HG03439 (cell line): ENCODE results near the gene MAEA.

Experiments
- ATAC-seq: cut with Tn5 transposase; IDR thresholded peaks from one replicate; pipeline ENCODE4 v1.9.1; 2021; ENCODE audit warnings: mild to moderate bottlenecking, moderate library complexity; ENCODE audit not compliant: unreplicated experiment

MAEA gene

GRCh38 chr4:1249731-1250526 is 39.8 kb upstream of the MAEA start:
- peak; percentile 9 for ATAC-seq

GRCh38 chr4:1250527-1250812 is 39.2 kb upstream of the MAEA start:
- no peak for ATAC-seq

DNA sequence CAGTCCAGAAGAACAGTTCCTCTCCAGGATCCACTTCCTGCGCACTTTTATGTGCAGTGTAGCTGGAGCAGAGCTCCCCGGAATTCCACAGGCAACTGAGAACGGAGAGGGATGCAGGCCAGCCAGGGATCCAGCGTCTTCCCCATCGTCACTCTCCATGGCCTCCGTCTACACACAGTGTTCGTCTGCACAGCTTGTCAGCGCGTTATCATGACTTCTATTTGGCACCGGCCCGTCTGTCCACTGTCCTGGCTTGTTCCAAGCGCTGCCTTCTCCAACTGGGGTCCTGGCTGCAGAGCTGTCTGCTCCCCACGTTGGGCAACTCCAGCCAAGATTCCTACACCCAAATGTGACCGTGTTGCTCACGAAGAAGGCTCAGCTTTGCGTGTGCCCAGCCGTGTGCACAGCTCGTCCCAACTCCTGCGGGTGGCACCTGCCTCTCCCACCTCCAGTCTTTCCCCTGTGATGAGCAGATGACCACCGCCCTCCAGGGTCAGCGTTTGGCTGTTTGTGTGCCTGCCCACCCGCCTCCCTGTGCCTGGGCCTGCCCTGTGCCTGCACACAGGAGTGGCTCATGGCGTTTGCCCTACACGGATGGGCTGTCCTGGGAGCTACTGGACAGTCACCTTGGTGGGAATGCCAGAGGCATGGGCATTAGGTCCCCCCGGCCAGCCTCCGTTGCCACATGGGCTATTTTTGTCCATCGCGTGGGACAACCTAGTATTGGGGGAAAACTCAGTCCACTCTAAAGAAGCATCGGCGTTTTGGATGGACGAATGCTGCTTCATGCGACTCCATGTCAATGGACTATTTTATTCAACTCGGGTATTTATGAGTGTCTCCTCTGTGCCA is 38.5 kb upstream of the MAEA start:
- ATAC-seq: no peak

DNA sequence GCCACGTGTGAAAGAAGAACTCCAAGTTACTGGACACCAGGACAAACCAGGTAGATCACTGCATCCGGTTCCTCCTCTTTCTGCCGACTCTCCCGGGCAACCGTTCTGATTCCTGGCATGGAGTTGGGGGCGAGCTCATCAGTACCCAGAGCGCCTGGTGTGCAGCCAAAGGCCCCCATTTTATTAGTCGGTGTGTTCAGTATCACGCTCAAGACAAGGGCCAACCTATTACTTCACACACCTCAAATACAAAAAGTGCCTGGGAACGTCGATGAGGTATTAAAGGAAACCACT is 38.0 kb upstream of the MAEA start:
- no peak for ATAC-seq

- ATAC-seq: no peak
These were observed 36.7 kb upstream of the MAEA start for GRCh38 chr4:1252928-1253492.

DNA sequence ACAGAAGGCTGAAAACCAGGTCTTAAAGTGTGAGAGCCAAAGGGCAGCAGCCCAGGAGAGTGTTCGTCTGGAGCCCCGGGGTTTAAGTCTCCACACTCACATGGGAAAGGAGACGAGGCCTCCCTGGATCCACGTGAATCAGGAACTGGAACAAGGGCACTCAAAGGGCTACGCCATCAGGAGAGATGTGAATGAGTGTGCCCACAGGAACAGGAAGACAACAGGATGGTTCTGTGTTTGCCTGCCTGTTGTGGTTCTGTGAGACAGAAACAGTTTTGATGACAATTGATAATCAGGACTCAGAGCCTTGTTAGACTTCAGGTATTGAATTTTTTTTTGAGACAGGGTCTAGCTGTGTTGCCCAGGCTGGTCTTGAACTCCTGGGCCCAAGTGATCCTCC is 35.9 kb upstream of the MAEA start:
- ATAC-seq: no peak

DNA sequence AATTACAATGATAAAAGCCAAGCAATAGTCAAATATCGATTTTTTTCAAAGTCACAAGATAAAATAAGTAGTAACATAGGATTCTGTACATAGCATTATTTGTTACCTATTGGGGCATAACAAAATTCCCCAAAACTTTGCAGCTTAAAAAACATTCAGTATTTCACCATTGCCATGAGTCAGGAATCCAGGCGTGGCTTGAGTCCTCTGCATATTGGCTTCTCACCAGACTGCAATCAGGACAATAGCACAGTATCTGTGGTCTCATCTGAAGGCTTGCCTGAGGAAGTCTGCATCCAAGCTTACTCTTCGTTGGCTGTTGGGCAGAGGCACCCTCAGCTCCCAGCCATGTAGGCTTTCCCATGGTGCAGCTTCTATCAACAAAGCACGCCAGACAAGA is 34.5 kb upstream of the MAEA start:
- ATAC-seq: no peak

DNA sequence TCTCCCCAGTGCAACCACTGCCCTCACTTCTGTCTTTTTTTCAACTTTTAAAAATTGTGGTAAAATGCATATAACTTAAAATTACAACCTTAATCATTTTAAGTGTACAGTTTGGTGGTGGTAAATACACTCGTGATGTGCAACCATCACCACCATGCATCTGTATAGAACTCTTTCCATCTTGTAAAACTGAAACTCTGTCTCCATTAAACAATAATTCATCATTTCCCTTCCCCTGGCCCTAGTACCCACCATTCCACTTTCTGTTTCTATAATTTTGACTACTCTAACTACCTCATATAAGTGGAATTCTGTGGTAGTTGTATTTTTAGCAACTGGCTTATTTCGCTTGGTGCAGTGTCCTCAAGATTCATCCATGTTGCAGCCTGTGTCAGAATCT is 34.0 kb upstream of the MAEA start:
- ATAC-seq: no peak

DNA sequence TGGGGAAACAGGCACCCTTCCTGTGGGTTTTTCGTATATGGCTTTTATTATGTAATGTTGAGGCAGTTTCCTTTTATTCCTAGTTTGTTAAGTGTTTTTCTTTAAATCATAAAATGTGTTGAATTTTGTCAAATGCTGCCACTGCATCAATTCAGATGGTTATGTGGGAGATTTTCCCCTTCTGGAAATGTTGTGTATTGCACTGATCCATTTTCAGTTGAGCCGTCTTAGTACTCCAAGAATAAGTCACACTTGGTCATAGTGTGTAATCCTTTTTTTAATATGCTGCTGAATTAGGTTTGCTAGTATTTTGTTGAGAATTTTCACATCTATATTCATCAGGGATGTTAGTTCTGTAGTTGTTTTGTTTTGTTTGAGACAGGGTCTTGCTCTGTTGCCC is 31.2 kb upstream of the MAEA start:
- no peak for ATAC-seq

DNA sequence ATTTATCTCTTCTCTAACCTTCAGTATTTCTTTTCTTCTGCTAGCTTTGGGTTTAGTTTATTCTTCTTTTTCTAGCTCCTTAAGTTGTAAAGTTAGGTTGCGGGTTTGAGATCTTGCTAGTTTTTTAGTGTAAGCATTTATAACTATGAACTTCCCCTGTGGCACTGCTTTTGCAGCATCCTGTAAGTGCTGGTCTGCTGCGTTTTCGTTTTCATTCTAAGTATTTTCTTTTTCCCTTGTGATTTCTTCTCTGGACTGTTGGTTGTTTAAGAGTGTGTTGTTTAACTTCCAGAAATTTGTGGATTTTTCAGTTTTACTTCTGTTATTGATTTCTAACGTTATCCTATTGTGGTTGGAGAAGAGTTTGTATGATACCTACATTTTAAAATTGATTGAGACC is 29.7 kb upstream of the MAEA start:
- no peak for ATAC-seq

DNA sequence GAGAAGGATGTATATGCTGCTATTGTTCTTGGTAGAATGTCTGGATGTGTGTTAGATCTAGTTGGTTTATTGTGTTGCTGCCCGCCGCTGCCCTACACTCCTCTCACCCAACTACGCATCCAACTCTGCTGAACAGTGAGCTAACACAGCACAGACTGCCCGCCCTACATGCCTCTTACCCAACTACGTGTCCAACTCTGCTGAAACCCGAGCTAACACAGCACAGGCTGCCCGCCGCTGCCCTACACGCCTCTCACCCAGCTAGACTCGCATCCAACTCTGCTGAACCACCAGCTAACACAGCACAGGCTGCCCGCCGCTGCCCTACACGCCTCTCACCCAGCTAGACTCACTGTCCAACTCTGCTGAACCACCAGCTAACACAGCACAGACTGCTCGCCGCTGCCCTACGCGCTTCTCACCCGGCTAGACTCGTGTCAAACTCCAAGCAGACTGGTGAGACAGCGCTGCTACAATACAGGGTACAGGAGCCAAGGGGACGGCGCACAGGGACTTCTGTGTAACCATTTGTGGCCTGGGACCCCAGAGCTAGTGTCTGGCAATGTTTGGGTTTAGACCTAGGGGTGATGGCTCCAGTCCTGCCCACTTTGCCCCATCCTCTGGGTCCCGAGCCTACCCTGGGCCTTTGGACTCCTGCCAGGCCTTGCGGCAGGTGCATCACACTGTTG is 29.1 kb upstream of the MAEA start:
- ATAC-seq: no peak

DNA sequence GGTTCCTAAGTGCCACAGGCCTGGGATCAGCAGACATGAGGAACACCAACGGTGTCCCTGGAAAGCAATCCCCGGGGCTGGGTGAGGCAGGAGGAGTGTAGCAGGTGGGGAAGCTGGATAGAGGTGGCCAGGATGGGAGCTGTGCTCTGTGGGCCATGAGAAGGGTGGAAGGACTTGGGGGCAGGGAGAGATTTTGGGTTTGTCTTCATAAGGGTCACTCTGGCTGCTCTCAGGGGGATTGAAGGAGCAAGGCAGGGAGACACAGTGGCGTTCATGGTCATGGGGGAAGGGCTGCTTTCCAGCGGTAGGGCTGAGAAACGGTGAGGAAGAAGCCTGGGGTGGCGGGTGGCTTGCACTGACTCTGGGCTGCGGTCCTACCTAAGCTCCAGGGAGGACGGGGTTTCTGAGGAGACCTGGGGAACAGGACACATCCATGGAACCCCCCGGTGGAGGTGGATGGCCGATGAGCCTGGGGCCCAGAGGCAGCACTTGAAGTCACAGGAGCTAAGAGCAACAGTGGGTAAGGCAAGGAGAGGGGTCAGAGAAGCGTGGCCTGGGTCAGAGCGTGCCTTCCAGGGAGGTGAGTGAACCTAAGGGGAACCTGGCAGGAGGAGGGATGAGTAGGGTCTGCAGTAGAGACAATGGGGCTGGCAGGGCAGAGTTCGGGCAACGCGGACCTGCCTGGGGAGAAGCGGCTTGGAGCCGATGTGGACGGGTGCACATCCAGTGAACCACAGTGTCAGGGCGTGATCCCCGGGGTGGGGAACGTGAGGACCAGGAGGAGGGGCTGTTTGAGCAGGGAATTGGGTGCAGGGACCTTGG is 28.4 kb upstream of the MAEA start:
- no peak for ATAC-seq

DNA sequence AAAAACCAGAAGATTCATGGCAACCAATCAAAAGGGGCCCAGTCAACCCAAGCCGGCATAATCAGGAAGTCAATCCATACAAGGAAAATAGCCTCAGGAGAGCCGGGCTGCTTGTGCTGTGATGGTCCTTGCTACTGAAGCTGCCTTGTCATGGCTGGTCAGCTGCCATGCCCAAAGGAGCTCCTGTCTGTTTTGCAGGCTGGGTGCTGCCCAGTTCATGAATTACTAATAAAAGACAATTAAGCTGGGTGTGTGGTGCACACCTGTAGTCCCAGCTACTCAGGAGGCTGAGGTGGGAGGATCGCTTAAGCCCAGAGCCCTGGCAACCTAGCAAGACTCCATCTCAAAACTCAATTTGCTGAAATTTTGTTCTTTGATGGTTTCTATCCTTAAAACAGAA is 24.7 kb upstream of the MAEA start:
- ATAC-seq: no peak

GRCh38 chr4:1265351-1265750 is 24.3 kb upstream of the MAEA start:
- no peak for ATAC-seq

GRCh38 chr4:1266881-1267763 is 22.6 kb upstream of the MAEA start:
- no peak for ATAC-seq

GRCh38 chr4:1269209-1269608 is 20.5 kb upstream of the MAEA start:
- no peak for ATAC-seq

- no peak for ATAC-seq
These were observed 18.0 kb upstream of the MAEA start for GRCh38 chr4:1271686-1272085.

DNA sequence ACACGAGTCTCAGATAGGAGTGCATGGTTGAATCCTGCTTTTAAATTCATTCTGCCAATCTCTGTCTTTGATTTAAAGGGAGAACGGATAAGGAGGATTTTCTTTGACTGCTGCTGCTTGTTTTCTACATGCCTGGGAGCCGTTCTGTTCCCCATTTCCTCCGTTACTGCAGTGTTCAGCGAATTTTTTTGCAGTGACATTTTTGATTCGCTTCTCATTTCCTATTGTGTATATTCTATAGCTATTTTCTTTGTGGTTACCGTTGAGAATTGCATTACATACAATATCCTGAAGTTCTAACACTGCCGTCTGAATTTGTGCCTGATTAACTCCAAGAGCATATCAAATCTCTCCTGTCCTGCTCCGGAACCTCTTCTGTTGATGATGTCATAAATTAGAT is 14.8 kb upstream of the MAEA start:
- no peak for ATAC-seq

DNA sequence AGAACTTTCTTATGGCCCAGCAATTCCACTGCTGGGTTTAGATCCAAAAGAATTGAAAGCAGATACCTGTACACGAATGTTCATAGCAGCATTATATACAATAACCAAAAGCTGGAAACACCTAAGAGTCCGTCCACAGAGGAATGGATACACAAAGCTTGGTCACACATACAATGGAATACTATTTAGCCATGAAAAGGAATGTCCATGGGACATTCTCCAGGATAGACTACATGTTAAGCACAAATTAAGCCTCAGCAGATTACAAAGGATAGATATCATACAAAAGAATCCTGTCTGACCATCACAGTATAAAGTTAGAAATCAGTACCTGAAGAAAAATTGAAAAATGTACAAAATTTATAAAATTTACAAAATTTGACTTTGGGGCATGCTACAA is 12.7 kb upstream of the MAEA start:
- ATAC-seq: no peak
